KOPT-K1 (cell line): ENCODE data around the gene MAPT.
"Not testable (repeated sequence)": the region's sequence is repeated elsewhere in the genome, so short reads cannot be mapped to it uniquely, and the experiment has no call there.

Source experiments
- H3K27ac ChIP-seq: fragments of 200-600 bp; sonication (generic); 2 replicates; pipeline ENCODE4 v1.5.1; 2016; ENCODE audit warnings: antibody characterized with exemption, mild to moderate bottlenecking, low read depth, low read length; ENCODE audit not compliant: poor library complexity, severe bottlenecking
- H3K36me3 ChIP-seq: fragments of 200-600 bp; sonication (generic); 2 replicates; pipeline ENCODE4 v1.5.1; 2017; ENCODE audit warnings: antibody characterized with exemption, mild to moderate bottlenecking, low read length, moderate library complexity; ENCODE audit not compliant: insufficient read depth
- H3K9me3 ChIP-seq: fragments of 200-600 bp; sonication (generic); 2 replicates; pipeline ENCODE4 v1.5.1; 2017; ENCODE audit warnings: antibody characterized with exemption, low read length, mild to moderate bottlenecking; ENCODE audit not compliant: insufficient read depth, poor library complexity, severe bottlenecking

The MAPT gene

DNA sequence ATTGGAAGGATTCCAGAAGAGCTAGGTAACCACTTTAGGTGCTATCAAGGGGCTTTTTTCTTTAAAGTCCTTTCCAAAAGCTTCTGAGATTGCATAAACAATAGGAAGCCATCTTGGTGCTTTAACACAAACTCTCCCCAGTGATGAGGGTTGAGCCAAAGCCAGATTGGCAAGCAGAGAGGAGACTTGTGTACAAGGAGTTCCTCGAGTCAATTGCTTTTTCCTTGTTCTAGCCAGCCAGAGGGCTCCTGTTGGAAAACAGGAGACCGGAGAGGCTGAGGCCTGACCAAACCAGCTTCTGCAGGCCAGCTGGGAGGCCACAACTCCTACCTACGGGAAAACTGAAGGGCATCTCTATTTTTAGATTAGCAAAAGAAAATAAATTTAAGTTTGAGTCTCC is 46.5 kb downstream of the MAPT start:
- Histone ChIP-seq H3K9me3 (no peaks in the 10 kb centered on the region), H3K27ac (no peak overlapping the region), H3K36me3 (no peaks in the 10 kb centered on the region)

DNA sequence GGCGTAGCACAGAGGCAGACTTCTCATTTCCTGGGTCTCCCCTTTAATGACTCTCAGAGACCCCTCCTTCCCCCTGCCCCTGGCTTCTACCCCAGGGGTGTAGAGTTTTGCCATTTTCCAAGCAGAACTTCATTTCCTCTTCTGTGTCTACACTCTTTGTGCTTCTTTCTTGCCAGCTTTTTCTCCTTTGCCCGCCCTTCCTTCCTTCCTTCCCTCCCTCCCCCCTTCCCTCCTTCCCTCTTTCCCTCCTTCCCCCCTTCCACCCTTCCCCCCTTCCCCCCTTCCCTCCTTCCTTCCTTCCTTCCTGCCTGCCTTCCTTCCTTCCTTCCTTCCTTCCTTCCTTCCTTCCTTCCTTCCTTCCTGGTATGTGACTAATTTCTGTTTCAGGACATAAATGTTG is 47.0 kb downstream of the MAPT start:
- no peaks in the 10 kb centered on the region for H3K9me3 ChIP-seq
- H3K36me3 ChIP-seq: no peaks in the 10 kb centered on the region
- no peak overlapping the region for H3K27ac ChIP-seq

DNA sequence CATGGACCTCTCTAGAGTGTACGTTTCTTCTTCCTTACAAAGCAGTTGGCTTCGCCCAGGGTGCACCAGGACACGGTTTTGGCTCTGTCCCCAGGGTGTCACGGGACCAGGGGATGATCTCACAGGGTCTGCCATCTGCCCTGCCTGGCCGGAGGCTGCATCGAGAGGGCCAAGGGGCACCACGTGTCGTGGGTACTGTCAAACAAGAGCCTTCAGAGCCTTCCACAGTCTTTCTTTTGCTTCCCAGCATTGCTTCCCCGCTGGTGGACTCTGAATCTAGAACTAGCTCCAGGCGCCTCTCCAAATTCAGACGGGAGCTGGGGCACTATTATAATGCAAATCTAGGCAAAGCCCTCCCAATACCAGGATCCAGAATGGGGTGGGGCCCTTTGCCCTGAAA is 47.9 kb downstream of the MAPT start:
- Histone ChIP-seq H3K9me3 (no peaks in the 10 kb centered on the region), H3K36me3 (no peaks in the 10 kb centered on the region), H3K27ac (no peak overlapping the region)

DNA sequence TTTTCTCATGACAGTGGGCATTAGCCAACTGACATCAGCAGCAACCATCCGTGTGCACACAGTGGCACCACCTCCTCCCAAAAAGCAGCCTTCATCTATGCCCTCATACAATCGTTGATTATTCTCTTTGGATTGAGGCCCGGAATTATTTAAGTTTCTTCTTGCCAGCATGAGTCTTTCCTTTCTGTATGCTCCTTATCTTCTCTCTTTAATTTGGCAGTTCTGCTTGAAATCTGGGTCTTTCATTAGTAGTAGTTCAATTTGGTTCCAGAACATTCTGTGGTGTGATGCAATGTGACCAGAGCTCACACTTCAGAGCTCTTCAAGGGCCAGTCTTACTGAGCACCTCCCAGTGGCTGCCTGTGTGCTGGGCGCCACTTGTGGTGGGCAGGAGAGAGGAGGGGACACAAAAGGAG is 52.5 kb downstream of the MAPT start:
- no peaks in the 10 kb centered on the region for H3K36me3 ChIP-seq
- H3K27ac ChIP-seq: no peak overlapping the region
- H3K9me3 ChIP-seq: no peaks in the 10 kb centered on the region

DNA sequence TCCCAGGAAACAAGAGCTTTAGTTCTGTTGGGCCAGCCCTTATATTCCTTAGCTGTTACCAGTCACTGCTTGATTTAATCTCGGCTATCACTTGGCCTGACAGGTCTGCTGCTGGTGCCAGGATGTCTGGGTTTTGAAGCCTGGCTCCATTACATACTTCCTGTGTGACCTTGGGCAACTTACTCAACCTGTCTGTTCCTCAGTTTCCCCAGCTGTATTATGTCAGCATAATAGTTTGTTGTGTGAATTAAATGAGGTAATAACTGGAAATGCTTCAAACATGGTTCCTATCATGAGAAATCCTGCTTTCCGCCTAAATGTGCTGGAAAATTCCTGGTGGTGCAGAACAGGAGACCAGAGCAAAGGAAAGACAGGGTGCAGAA is 54.1 kb downstream of the MAPT start:
- H3K27ac ChIP-seq: no peak overlapping the region
- H3K9me3 ChIP-seq: no peaks in the 10 kb centered on the region
- H3K36me3 ChIP-seq: no peaks in the 10 kb centered on the region

DNA sequence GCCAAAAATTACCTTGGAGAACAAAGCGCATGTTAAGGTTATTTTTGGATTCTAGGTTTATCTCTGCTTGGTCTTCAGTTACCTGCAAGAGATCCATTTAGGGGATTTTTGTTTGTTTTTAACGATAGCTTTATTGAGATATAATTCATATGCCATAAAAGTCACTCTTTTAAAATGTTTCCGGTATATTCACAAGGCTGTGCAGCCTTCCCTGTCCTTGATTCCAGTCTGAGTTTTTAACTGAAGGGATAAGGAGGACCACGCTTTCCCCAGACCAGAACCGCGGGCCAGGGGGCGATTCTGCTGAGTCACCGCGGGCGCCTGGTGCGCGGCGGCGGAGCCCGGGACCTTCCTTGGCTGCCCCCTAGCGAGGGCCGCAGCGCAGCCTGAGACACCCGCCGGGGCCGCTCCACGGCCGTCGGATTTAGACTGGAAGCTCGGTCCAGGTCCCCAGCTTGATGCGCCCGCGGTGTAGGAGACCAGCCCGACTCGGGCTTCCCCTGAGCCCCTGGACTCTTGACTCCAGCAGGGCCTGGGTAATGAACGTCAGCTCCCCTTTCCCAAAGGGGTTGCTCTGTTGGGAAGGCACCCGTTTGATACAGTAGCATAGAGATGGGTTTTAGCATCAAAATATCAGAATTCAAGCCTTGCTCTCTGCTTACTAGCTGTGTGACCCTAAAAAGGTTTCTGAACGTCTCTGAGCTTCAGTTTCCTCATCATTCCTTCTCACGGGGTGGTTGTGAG is 54.7 kb downstream of the MAPT start:
- no peaks in the 10 kb centered on the region for H3K36me3 ChIP-seq
- H3K9me3 ChIP-seq: no peaks in the 10 kb centered on the region
- no peak overlapping the region for H3K27ac ChIP-seq

DNA sequence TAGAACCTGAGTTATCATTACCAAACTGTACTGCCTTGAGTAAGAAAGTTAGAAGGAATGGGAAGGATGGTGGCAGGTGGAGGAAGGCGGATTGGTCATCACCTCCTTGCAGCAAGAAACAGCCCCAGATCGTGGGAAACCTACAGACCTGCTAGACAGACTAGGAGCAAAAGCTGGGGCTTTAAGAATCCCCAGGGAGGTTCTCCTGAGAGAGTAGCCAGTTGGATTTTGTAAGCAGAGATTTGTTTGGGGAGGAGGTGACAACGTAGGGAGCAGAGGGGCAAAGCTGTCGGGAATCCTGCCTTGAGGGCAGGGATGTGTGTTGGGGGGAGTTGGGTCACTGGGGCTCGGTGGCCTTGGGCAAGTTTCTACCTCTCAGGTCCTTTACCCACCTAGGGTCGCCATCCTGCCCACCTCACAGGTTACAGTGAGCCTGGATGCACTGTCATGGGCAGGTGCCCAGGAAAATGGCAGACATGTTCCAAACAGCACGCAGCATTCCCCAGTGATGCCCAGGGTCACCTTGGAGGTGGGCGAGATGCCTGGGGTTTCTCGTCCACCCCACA is 55.5 kb downstream of the MAPT start:
- H3K36me3 ChIP-seq: no peaks in the 10 kb centered on the region
- no peaks in the 10 kb centered on the region for H3K9me3 ChIP-seq
- H3K27ac ChIP-seq: no peak overlapping the region

DNA sequence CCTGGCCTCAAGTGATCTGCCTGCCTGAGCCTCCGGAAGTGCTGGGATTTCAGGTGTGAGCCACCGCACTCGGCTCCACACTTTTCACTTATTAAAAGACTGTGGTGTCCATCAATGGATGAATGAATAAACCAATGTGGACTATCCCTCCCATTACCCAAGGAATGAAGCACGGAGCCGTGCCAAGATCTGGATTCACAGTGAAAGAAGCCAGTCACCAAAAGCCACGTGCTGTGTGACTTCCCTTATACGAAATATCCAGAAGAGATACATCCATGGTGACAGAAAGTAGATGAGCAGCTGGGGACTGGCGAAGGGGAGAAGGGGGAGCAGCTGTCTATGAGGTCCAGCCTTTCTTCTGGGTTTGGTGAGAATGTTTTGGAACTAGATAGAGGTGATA is 56.5 kb downstream of the MAPT start:
- no peaks in the 10 kb centered on the region for H3K36me3 ChIP-seq
- no peaks in the 10 kb centered on the region for H3K9me3 ChIP-seq
- H3K27ac ChIP-seq: no peak overlapping the region

DNA sequence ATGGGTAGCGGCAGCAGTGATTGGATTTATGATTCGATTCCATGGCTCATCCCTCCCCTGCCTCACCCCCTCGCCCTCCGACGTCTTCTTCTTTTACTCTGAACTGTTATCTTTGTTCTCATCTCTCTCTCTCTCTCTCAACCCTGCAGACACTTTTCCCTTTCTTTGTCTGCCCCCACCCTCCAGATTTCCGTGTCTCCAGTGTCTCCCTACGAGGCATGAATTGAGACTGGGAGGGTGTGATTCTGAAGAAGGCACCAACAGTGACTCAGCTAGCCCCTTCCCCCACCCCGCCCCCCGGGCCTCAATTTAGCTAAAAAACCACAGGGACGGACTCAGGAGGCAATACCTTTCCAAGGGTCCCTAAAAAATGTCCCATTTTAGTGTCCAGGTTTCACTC is 57.0 kb downstream of the MAPT start:
- H3K9me3 ChIP-seq: no peaks in the 10 kb centered on the region
- no peak overlapping the region for H3K27ac ChIP-seq
- H3K36me3 ChIP-seq: no peaks in the 10 kb centered on the region

DNA sequence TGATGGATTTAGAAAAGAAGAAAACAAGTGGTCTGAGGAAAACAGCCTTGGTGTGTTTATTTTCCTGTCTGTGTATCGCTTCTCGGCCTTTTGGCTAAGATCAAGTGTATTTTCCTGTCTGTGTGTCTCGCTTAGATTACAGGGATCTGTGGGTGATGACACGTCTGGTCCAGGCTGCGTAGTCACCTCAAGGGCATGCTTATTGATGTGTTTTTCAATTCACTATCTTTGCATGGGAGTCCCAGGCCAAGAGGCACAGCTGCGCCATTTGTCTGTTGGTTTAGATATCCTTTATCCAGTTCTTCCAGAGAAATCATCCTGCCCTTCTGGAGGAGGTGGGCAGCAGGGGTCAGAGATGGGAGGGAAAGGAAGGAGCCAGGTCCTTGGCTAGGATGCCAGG is 57.6 kb downstream of the MAPT start:
- no peaks in the 10 kb centered on the region for H3K9me3 ChIP-seq
- no peak overlapping the region for H3K27ac ChIP-seq
- H3K36me3 ChIP-seq: no peaks in the 10 kb centered on the region

DNA sequence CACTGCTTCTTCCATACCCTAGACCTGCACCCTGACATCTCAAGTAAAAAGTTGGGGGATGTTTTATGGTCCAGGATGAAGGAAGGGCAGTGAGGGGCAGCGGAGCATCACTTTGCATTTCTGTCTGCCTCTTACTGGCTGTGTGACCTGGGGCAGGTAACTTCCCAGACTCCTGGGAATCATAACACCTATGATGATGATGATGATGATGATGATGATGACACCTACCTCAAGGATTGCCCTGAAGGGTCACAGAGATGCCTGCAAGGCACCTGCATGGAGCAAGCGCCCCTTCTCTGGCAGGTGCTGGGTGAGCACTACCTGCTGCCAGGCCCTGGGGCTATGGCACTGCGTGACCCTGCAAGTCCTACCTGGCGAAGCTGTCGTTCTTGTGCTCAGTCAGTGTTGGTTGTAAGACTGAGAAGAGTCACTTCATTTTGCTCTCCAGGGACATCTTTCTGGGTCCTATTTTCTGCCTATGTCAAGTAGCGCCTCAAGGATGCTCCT is 58.5 kb downstream of the MAPT start:
- H3K36me3 ChIP-seq: no peaks in the 10 kb centered on the region
- H3K27ac ChIP-seq: no peak overlapping the region
- H3K9me3 ChIP-seq: no peaks in the 10 kb centered on the region

DNA sequence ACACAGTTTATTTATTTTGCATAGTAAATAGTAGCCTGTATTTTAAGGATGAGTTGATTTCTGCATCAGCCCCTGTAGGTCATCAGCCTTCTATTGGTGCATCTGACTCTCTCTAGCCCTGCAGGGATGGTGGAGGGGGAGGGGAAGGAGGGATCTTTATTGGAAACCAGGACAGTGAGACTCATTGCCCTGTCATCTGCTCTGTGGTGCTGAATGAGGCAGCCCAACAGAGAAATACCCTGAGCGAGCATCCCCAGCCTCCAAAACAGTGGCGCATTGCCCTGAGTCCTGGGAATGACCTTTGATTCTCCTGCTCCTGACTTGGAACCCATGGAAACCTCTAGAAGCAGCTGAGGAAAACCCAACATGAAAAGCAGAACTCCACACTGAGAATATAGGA is 59.2 kb downstream of the MAPT start:
- Histone ChIP-seq H3K27ac (no peak overlapping the region), H3K9me3 (no peaks in the 10 kb centered on the region), H3K36me3 (no peaks in the 10 kb centered on the region)

DNA sequence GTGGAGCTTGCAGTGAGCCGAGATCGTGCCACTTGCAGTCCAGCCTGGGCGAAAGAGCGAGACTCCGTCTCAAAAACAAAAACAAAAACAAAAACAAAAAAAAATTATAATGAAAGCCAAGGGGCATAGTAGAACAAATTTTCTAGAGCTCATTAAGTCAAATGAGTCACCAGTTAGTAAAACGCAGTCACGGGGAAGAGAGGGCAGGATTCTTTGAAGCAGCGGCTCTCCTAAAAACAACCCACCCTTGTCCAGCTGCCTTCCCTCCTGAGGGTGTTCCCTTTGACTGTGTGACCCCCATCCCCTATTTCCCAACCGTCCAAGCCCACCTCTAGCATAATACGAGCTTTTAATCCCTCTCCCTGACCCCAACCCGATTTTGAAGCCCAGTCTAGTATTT is 60.6 kb downstream of the MAPT start:
- H3K36me3 ChIP-seq: no peaks in the 10 kb centered on the region
- H3K9me3 ChIP-seq: no peaks in the 10 kb centered on the region
- H3K27ac ChIP-seq: no peak overlapping the region

DNA sequence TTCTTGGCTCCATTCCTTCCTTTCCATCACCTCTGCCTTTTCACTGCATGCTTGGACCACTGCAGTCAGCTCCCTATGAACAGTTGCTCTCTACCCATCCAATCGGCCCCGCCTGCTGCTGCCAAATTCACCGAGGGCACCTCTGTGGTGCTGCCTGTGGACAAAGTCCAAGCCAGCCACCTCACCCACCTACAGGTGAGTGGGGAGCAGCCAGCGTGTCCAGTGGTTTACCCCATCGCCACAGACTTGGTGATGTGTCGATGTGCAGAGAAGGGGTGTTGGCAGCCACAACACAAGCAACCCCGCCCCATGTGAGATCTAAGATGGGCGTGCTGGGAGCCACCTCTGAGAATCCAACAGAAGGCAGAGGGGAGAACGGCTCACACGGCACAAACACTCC is 61.0 kb downstream of the MAPT start:
- H3K27ac ChIP-seq: no peak overlapping the region
- no peaks in the 10 kb centered on the region for H3K36me3 ChIP-seq
- H3K9me3 ChIP-seq: no peaks in the 10 kb centered on the region

DNA sequence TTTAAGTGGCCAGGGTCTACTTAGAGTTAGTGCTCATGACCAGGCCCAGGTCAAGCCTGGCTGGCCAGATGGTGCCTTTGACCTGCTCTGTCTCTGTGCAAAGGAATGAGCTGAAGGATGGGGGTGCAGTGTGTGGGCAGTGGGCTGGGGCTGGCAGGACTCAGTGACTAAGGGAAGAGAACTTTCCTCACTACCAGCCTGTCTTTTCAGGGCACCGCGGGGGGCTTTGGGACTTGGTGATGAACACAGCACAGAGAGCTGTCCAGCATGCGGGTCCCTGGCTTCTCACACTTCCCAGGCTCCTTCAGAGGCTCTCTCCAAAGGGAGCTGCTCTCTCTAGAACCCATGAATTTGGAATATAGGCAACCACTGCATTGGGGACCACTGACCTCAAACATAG is 61.7 kb downstream of the MAPT start:
- H3K27ac ChIP-seq: no peak overlapping the region
- H3K36me3 ChIP-seq: no peaks in the 10 kb centered on the region
- no peaks in the 10 kb centered on the region for H3K9me3 ChIP-seq

DNA sequence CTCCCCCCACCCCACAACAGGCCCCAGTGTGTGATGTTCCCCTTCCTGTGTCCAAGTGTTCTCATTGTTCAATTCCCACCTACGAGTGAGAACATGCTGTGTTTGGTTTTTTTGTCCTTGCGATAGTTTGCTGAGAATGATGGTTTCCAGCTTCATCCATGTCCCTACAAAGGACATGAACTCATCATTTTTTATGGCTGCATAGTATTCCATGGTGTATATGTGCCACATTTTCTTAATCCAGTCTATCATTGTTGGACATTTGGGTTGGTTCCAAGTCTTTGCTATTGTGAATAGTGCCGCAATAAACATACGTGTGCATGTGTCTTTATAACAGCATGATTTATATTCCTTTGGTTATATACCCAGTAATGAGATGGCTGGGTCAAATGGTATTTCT is 62.4 kb downstream of the MAPT start:
- not testable (repeated sequence) for H3K9me3 ChIP-seq, H3K36me3 ChIP-seq, H3K27ac ChIP-seq
